Esophagus squamous epithelium (tissue), 4 donors: ENCODE measurements around the gene CDON.

Experiments
- POLR2A ChIP-seq, 4 donors: fragments of 450-650 bp; IDR thresholded peaks; one replicate each; pipeline ENCODE4 v1.6.1; 2017; ENCODE audit warnings: antibody characterized with exemption in 4 of 4, mild to moderate bottlenecking in 4 of 4, moderate library complexity in 3 of 4
- TF ChIP-seq, protein P1 (sequence below), 6 experiments: fragments of 450-650 bp in 4 of 6; fragments of 200-600 bp in 2 of 6; sonication (generic) in 2 of 6; IDR thresholded peaks; one replicate each; pipeline ENCODE4 v1.5.1; 2016 to 2019; ENCODE audit warnings: antibody characterized with exemption in 6 of 6, mild to moderate bottlenecking in 4 of 6, moderate library complexity in 4 of 6

DNA sequence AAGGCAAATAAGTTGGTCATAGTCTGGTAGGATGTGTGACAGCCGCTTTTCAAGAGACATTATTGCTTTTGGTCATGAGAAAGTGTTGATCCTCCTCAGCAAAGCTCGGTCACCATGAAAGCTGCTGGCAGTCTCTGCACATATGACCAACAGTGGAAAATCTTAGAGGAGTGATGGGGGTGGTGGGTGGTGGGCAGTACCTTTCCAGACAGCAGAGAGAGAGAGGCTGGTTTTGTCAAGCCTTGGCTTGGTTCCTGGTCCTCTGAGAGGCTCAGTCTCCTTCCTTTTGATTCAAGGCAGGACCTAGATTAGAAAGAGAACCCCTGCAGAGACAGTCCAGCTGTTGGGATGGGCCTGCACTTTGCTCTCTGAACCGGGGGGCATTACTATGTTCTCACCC is 136.9 kb downstream of the CDON start:
- no peak for TF ChIP-seq POLR2A (IDR thresholded peaks at IDR 0.05)
- TF ChIP-seq, protein P1, sequence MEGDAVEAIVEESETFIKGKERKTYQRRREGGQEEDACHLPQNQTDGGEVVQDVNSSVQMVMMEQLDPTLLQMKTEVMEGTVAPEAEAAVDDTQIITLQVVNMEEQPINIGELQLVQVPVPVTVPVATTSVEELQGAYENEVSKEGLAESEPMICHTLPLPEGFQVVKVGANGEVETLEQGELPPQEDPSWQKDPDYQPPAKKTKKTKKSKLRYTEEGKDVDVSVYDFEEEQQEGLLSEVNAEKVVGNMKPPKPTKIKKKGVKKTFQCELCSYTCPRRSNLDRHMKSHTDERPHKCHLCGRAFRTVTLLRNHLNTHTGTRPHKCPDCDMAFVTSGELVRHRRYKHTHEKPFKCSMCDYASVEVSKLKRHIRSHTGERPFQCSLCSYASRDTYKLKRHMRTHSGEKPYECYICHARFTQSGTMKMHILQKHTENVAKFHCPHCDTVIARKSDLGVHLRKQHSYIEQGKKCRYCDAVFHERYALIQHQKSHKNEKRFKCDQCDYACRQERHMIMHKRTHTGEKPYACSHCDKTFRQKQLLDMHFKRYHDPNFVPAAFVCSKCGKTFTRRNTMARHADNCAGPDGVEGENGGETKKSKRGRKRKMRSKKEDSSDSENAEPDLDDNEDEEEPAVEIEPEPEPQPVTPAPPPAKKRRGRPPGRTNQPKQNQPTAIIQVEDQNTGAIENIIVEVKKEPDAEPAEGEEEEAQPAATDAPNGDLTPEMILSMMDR (IDR thresholded peaks at IDR 0.05): no peak
